ENCODE results near the gene ASIC3. TPM values are rescaled to one million over a fixed set of nuclear protein-coding genes. Genes with fewer than 3 reads are reported as not detected.

ASIC3 gene
- total RNA-seq, 2 donors from 2014 or later = 2.5 to 3.0 TPM

- no peak overlapping the region for H3K4me3 ChIP-seq (ENCODE audit: low read length)
- WGBS, 2 experiments (ENCODE audit: insufficient coverage in 1 of 2, insufficient read length in 1 of 2) = 94 to 100% methylated on average over 3 to 20 of the region's 20 CpGs
- Mint-ChIP-seq H3K27me3 (ENCODE audit: insufficient read depth) (peaks cover 6% of the 10 kb centered on the region), H3K4me1 (peaks cover 3% of the 10 kb centered on the region), H3K4me3 (no peak overlapping the region), H3K9me3 (no peaks in the 10 kb centered on the region), H3K36me3 (ENCODE audit: low read depth) (peaks cover 8% of the 10 kb centered on the region), H3K27ac (no peak overlapping the region)
- H3K27ac ChIP-seq (ENCODE audit: low read depth, low read length) = no peak overlapping the region
- H3K9me3 ChIP-seq (ENCODE audit: control insufficient read depth, low read length) = no peaks in the 10 kb centered on the region
- TF ChIP-seq CTCF (conservative IDR thresholded peaks at IDR 0.05) = no peak
- H3K27me3 ChIP-seq (ENCODE audit: control insufficient read depth, insufficient read depth, low read length, poor library complexity, severe bottlenecking) = no peaks in the 10 kb centered on the region
- DNase-seq = no peak
- H3K4me1 ChIP-seq (ENCODE audit: control insufficient read depth, insufficient read depth, low read length) = peaks cover 6% of the 10 kb centered on the region
- H3K9ac ChIP-seq (ENCODE audit: extremely low read depth, low read length, poor library complexity, severe bottlenecking) = no peak overlapping the region
- no peaks in the 10 kb centered on the region for H3K36me3 ChIP-seq (ENCODE audit: control insufficient read depth, insufficient read depth, low read length)
These were observed 4.4 kb upstream of the ASIC3 start for GRCh38 chr7:151043959-151044358.

GRCh38 chr7:151045262-151045661 lies 3.1 kb upstream of the ASIC3 start:
- Histone ChIP-seq H3K27ac (ENCODE audit: low read depth, low read length) (no peak overlapping the region), H3K9me3 (ENCODE audit: control insufficient read depth, low read length) (no peaks in the 10 kb centered on the region), H3K4me3 (ENCODE audit: low read length) (no peak overlapping the region), H3K4me1 (ENCODE audit: control insufficient read depth, insufficient read depth, low read length) (no peaks in the 10 kb centered on the region), H3K9ac (ENCODE audit: extremely low read depth, low read length, poor library complexity, severe bottlenecking) (no peak overlapping the region), H3K27me3 (ENCODE audit: control insufficient read depth, insufficient read depth, low read length, poor library complexity, severe bottlenecking) (peaks cover 13% of the 10 kb centered on the region), H3K36me3 (ENCODE audit: control insufficient read depth, insufficient read depth, low read length) (no peaks in the 10 kb centered on the region)
- Mint-ChIP-seq H3K27ac (no peak overlapping the region), H3K4me3 (no peak overlapping the region), H3K9me3 (no peaks in the 10 kb centered on the region), H3K27me3 (ENCODE audit: insufficient read depth) (peaks cover 18% of the 10 kb centered on the region), H3K4me1 (no peaks in the 10 kb centered on the region), H3K36me3 (ENCODE audit: low read depth) (peaks cover 8% of the 10 kb centered on the region)
- no peak for TF ChIP-seq CTCF (conservative IDR thresholded peaks at IDR 0.05)
- DNase-seq = no peak
- 89 to 93% methylated on average over 3 to 11 of the region's 11 CpGs for WGBS, 2 experiments (ENCODE audit: insufficient coverage in 1 of 2, insufficient read length in 1 of 2)

GRCh38 chr7:151045967-151046366 lies 2.4 kb upstream of the ASIC3 start:
- no peaks in the 10 kb centered on the region for H3K4me1 Mint-ChIP-seq
- WGBS, 2 experiments (ENCODE audit: insufficient coverage in 1 of 2, insufficient read length in 1 of 2) = 90 to 100% methylated on average over 2 to 9 of the region's 9 CpGs
- no peak overlapping the region for H3K27ac ChIP-seq (ENCODE audit: low read depth, low read length)
- no peak overlapping the region for H3K27ac Mint-ChIP-seq
- H3K36me3 Mint-ChIP-seq (ENCODE audit: low read depth) = peaks cover 8% of the 10 kb centered on the region
- H3K9me3 Mint-ChIP-seq = no peaks in the 10 kb centered on the region
- peaks cover 20% of the 10 kb centered on the region for H3K27me3 ChIP-seq (ENCODE audit: control insufficient read depth, insufficient read depth, low read length, poor library complexity, severe bottlenecking)
- no peak overlapping the region for H3K4me3 Mint-ChIP-seq
- H3K4me1 ChIP-seq (ENCODE audit: control insufficient read depth, insufficient read depth, low read length) = no peaks in the 10 kb centered on the region
- no peaks in the 10 kb centered on the region for H3K36me3 ChIP-seq (ENCODE audit: control insufficient read depth, insufficient read depth, low read length)
- no peaks in the 10 kb centered on the region for H3K9me3 ChIP-seq (ENCODE audit: control insufficient read depth, low read length)
- H3K9ac ChIP-seq (ENCODE audit: extremely low read depth, low read length, poor library complexity, severe bottlenecking) = no peak overlapping the region
- peaks cover 25% of the 10 kb centered on the region for H3K27me3 Mint-ChIP-seq (ENCODE audit: insufficient read depth)
- no peak overlapping the region for H3K4me3 ChIP-seq (ENCODE audit: low read length)
- no peak for TF ChIP-seq CTCF (conservative IDR thresholded peaks at IDR 0.05)
- DNase-seq = no peak

All from endodermal cell (in vitro differentiated cells).